ENCODE measurements around the gene HELZ2. TPM values are rescaled to one million over a fixed set of nuclear protein-coding genes. Genes with fewer than 3 reads are reported as not detected.

Gene HELZ2
- total and polyA plus RNA-seq, 2 donors (not counting 1 experiment from before 2014, with no cell fraction given) = 36.3 to 52.6 TPM

- no peak overlapping the region for H3K4me3 Mint-ChIP-seq
- Histone ChIP-seq H3K4me3 (ENCODE audit: control extremely low read depth in 1 of 5, extremely low read depth in 1 of 5, insufficient read depth in 1 of 5, low read depth in 2 of 5, low read length in 4 of 5) (no peak overlapping the region), H4K20me1 (ENCODE audit: control insufficient read depth, insufficient read depth, low read length, poor library complexity, severe bottlenecking) (no peaks in the 10 kb centered on the region), H3K27ac (ENCODE audit: low read length in 2 of 2) (no peak overlapping the region), H3K9ac (ENCODE audit: low read length) (no peak overlapping the region), H2AFZ (ENCODE audit: insufficient read depth, low read depth, low read length, poor library complexity, severe bottlenecking) (no peak overlapping the region), H3K9me3 (ENCODE audit: control extremely low read depth in 1 of 3, control insufficient read depth in 2 of 3, insufficient read depth in 1 of 3, low read length in 2 of 3) (no peaks in the 10 kb centered on the region), H3K4me2 (replicated peaks; ENCODE audit: low read depth, low read length, poor library complexity, severe bottlenecking) (no peak overlapping the region), H3K4me1 (ENCODE audit: control insufficient read depth in 2 of 2, insufficient read depth in 2 of 2, low read length in 2 of 2) (peaks cover 3 to 8% of the 10 kb centered on the region in 2 donors), H3K27me3 (replicated peaks in 1 of 4; ENCODE audit: control extremely low read depth in 1 of 4, control insufficient read depth in 3 of 4, insufficient read depth in 4 of 4, low read length in 3 of 4) (no peaks in the 10 kb centered on the region), H3K79me2 (ENCODE audit: control insufficient read depth, insufficient read depth, low read length) (peaks cover 6% of the 10 kb centered on the region), H3K36me3 (replicated peaks in 1 of 2; ENCODE audit: control extremely low read depth in 1 of 2, control insufficient read depth in 1 of 2, extremely low read depth in 1 of 2, insufficient read depth in 2 of 2, low read length in 1 of 2) (peaks cover 0 to 56% of the 10 kb centered on the region in 2 experiments)
- DNase-seq (no peak), ATAC-seq (ENCODE audit: low read depth) (no peak)
- ChIA-PET POLR2A (no interaction called here), CTCF (interaction anchor here (1.0 kb wide), 1 partner anchor 9 kb away, joined by 3 read pairs; no protein-coding TSS in a partner anchor)
- TF ChIP-seq, protein P1, sequence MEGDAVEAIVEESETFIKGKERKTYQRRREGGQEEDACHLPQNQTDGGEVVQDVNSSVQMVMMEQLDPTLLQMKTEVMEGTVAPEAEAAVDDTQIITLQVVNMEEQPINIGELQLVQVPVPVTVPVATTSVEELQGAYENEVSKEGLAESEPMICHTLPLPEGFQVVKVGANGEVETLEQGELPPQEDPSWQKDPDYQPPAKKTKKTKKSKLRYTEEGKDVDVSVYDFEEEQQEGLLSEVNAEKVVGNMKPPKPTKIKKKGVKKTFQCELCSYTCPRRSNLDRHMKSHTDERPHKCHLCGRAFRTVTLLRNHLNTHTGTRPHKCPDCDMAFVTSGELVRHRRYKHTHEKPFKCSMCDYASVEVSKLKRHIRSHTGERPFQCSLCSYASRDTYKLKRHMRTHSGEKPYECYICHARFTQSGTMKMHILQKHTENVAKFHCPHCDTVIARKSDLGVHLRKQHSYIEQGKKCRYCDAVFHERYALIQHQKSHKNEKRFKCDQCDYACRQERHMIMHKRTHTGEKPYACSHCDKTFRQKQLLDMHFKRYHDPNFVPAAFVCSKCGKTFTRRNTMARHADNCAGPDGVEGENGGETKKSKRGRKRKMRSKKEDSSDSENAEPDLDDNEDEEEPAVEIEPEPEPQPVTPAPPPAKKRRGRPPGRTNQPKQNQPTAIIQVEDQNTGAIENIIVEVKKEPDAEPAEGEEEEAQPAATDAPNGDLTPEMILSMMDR (IDR thresholded peaks at IDR 0.05) = no peak
- TF ChIP-seq EZH2 (IDR thresholded peaks at IDR 0.05; ENCODE audit: borderline replicate concordance, insufficient read depth, low read depth, low read length, poor library complexity, severe bottlenecking) = no peak
- intact Hi-C loops (cut with micrococcal nuclease) = no loop called here
- no peak overlapping the region for H3K27ac Mint-ChIP-seq
- H3K4me1 Mint-ChIP-seq = peaks cover 2% of the 10 kb centered on the region
- no peaks in the 10 kb centered on the region for H3K9me3 Mint-ChIP-seq (ENCODE audit: insufficient read depth)
- 100% methylated on average over 3 of the region's 4 CpGs for WGBS (ENCODE audit: insufficient coverage)
- no peaks in the 10 kb centered on the region for H3K27me3 Mint-ChIP-seq
Observed at GRCh38 chr20:63591147-63591533, 17.1 kb upstream of the HELZ2 start.

DNA sequence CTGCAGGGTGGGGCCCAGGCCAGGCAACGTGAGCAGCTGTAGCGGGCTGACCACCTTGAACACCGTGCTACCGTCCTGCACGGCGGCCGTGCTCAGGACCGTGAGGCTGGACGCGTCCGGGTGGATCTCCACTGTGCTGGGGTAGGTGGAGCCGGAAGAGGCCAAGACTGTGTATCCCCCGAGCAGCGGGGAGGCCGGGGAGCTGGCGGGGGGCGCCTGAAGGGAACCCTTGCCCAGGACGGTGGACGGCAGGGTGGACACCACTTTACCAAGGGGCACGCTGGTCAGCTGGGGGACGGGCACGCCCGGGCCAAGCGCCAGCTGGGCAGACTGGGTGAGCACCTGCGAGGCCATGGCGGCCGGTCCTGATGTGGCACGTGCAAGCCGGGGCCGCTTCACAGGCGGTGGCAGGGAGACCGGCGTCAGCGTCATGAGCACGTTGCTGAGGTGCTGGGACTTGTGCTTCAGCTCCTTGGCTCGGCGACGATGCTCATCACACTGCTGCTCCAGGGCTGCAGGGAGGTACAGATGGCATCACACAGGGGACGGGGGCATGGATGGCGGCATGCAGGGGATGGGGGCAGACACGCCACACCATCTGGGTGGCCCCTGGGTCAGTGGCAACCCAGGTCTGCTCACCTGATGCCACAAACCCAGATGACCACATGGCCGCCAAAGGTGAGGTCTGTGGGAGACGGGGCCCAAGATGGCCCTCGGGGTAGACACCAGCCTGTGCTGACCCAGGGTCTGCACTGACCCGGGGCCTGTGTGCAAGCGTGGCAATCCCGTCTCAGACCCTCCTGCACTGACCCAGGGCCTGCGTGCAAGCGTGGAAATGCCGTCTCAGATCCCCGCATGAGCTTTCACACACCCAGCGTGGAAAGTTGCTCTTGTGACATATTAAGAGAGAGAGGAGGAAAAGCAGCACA, 16.4 kb upstream of the HELZ2 start:
- Mint-ChIP-seq H3K9me3 (ENCODE audit: insufficient read depth) (no peaks in the 10 kb centered on the region), H3K4me3 (no peak overlapping the region), H3K27me3 (no peaks in the 10 kb centered on the region), H3K4me1 (peaks cover 2% of the 10 kb centered on the region), H3K27ac (no peak overlapping the region)
- Histone ChIP-seq H3K4me3 (ENCODE audit: control extremely low read depth in 1 of 5, extremely low read depth in 1 of 5, insufficient read depth in 1 of 5, low read depth in 2 of 5, low read length in 4 of 5) (no peak overlapping the region), H3K27me3 (replicated peaks in 1 of 4; ENCODE audit: control extremely low read depth in 1 of 4, control insufficient read depth in 3 of 4, insufficient read depth in 4 of 4, low read length in 3 of 4) (no peaks in the 10 kb centered on the region), H3K4me1 (ENCODE audit: control insufficient read depth in 2 of 2, insufficient read depth in 2 of 2, low read length in 2 of 2) (peaks cover 3 to 8% of the 10 kb centered on the region in 2 donors), H3K79me2 (ENCODE audit: control insufficient read depth, insufficient read depth, low read length) (peaks cover 6% of the 10 kb centered on the region), H3K36me3 (replicated peaks in 1 of 2; ENCODE audit: control extremely low read depth in 1 of 2, control insufficient read depth in 1 of 2, extremely low read depth in 1 of 2, insufficient read depth in 2 of 2, low read length in 1 of 2) (peaks cover 0 to 50% of the 10 kb centered on the region in 2 experiments), H3K9me3 (ENCODE audit: control extremely low read depth in 1 of 3, control insufficient read depth in 2 of 3, insufficient read depth in 1 of 3, low read length in 2 of 3) (no peaks in the 10 kb centered on the region), H3K4me2 (replicated peaks; ENCODE audit: low read depth, low read length, poor library complexity, severe bottlenecking) (no peak overlapping the region), H3K27ac (ENCODE audit: low read length in 2 of 2) (no peak overlapping the region), H4K20me1 (ENCODE audit: control insufficient read depth, insufficient read depth, low read length, poor library complexity, severe bottlenecking) (no peaks in the 10 kb centered on the region), H2AFZ (ENCODE audit: insufficient read depth, low read depth, low read length, poor library complexity, severe bottlenecking) (no peak overlapping the region), H3K9ac (ENCODE audit: low read length) (no peak overlapping the region)
- CTCF ChIA-PET = no interaction called here
- WGBS (ENCODE audit: insufficient coverage) = 97% methylated on average over 50 of the region's 52 CpGs
- ATAC-seq (ENCODE audit: low read depth) (no peak), DNase-seq (no peak)
- POLR2A ChIA-PET = interaction anchor here (0.8 kb wide), 1 partner anchor 27 kb away, joined by 3 read pairs; no protein-coding TSS in a partner anchor
- TF ChIP-seq, protein P1 (IDR thresholded peaks at IDR 0.05) = no peak
- no peak for TF ChIP-seq EZH2 (IDR thresholded peaks at IDR 0.05; ENCODE audit: borderline replicate concordance, insufficient read depth, low read depth, low read length, poor library complexity, severe bottlenecking)
- intact Hi-C loops (cut with micrococcal nuclease) = no loop called here
